ENCODE results near the gene DYNLT2.

The DYNLT2 gene

GRCh38 chr6:169788809-169789145 is 37.4 kb upstream of the DYNLT2 start:
- no peak overlapping the region for H3K4me3 Mint-ChIP-seq
- peaks cover 23% of the 10 kb centered on the region for H3K4me1 Mint-ChIP-seq (ENCODE audit: low read depth)
- H3K9me3 Mint-ChIP-seq, result no peaks in the 10 kb centered on the region
- H3K27ac Mint-ChIP-seq, result no peak overlapping the region
- H3K27me3 Mint-ChIP-seq, result peaks cover 39% of the 10 kb centered on the region
- peaks cover 8% of the 10 kb centered on the region for H3K36me3 Mint-ChIP-seq (ENCODE audit: low read depth)

GRCh38 chr6:169787797-169788196 is 36.4 kb upstream of the DYNLT2 start:
- peaks cover 17% of the 10 kb centered on the region for H3K36me3 Mint-ChIP-seq (ENCODE audit: low read depth)
- no peak overlapping the region for H3K27ac Mint-ChIP-seq
- peaks cover 26% of the 10 kb centered on the region for H3K4me1 Mint-ChIP-seq (ENCODE audit: low read depth)
- peaks cover 30% of the 10 kb centered on the region for H3K27me3 Mint-ChIP-seq
- H3K9me3 Mint-ChIP-seq, result no peaks in the 10 kb centered on the region
- no peak overlapping the region for H3K4me3 Mint-ChIP-seq

- Mint-ChIP-seq H3K27me3 (peaks cover 17% of the 10 kb centered on the region), H3K36me3 (ENCODE audit: low read depth) (peaks cover 21% of the 10 kb centered on the region), H3K27ac (no peak overlapping the region), H3K9me3 (peaks cover under 1% of the 10 kb centered on the region), H3K4me1 (ENCODE audit: low read depth) (peaks cover 25% of the 10 kb centered on the region), H3K4me3 (no peak overlapping the region)
Observed at GRCh38 chr6:169786349-169786748, 35.0 kb upstream of the DYNLT2 start.

- Mint-ChIP-seq H3K27me3 (peaks cover 10% of the 10 kb centered on the region), H3K4me3 (no peak overlapping the region), H3K27ac (no peak overlapping the region), H3K36me3 (ENCODE audit: low read depth) (peaks cover 29% of the 10 kb centered on the region), H3K4me1 (ENCODE audit: low read depth) (peaks cover 19% of the 10 kb centered on the region), H3K9me3 (peaks cover 3% of the 10 kb centered on the region)
Observed at GRCh38 chr6:169785566-169785965, 34.2 kb upstream of the DYNLT2 start.

GRCh38 chr6:169784821-169785340 is 33.5 kb upstream of the DYNLT2 start:
- Mint-ChIP-seq H3K36me3 (ENCODE audit: low read depth) (peaks cover 36% of the 10 kb centered on the region), H3K9me3 (peaks cover 3% of the 10 kb centered on the region), H3K4me1 (ENCODE audit: low read depth) (peaks cover 14% of the 10 kb centered on the region), H3K27me3 (peaks cover 7% of the 10 kb centered on the region), H3K27ac (no peak overlapping the region), H3K4me3 (no peak overlapping the region)

GRCh38 chr6:169783971-169784820 is 32.8 kb upstream of the DYNLT2 start:
- peaks cover 36% of the 10 kb centered on the region for H3K36me3 Mint-ChIP-seq (ENCODE audit: low read depth)
- peaks cover 7% of the 10 kb centered on the region for H3K27me3 Mint-ChIP-seq
- peaks cover 3% of the 10 kb centered on the region for H3K9me3 Mint-ChIP-seq
- H3K4me1 Mint-ChIP-seq (ENCODE audit: low read depth), result peaks cover 10% of the 10 kb centered on the region
- peak overlapping the region; percentile 45 for H3K27ac Mint-ChIP-seq
- no peak overlapping the region for H3K4me3 Mint-ChIP-seq

GRCh38 chr6:169783401-169783800 is 32.0 kb upstream of the DYNLT2 start:
- Mint-ChIP-seq H3K27me3 (no peaks in the 10 kb centered on the region), H3K4me1 (ENCODE audit: low read depth) (peaks cover 10% of the 10 kb centered on the region), H3K4me3 (no peak overlapping the region), H3K36me3 (ENCODE audit: low read depth) (peaks cover 42% of the 10 kb centered on the region), H3K27ac (no peak overlapping the region), H3K9me3 (peaks cover 3% of the 10 kb centered on the region)

- peaks cover 10% of the 10 kb centered on the region for H3K4me1 Mint-ChIP-seq (ENCODE audit: low read depth)
- H3K9me3 Mint-ChIP-seq, result peaks cover 3% of the 10 kb centered on the region
- no peaks in the 10 kb centered on the region for H3K27me3 Mint-ChIP-seq
- no peak overlapping the region for H3K4me3 Mint-ChIP-seq
- H3K27ac Mint-ChIP-seq, result no peak overlapping the region
- peaks cover 46% of the 10 kb centered on the region for H3K36me3 Mint-ChIP-seq (ENCODE audit: low read depth)
Observed at GRCh38 chr6:169782966-169783365, 31.6 kb upstream of the DYNLT2 start.

- Mint-ChIP-seq H3K9me3 (peaks cover 3% of the 10 kb centered on the region), H3K27me3 (no peaks in the 10 kb centered on the region), H3K4me1 (ENCODE audit: low read depth) (peaks cover 10% of the 10 kb centered on the region), H3K36me3 (ENCODE audit: low read depth) (peaks cover 57% of the 10 kb centered on the region), H3K27ac (no peak overlapping the region), H3K4me3 (no peak overlapping the region)
Observed at GRCh38 chr6:169780571-169781091, 29.3 kb upstream of the DYNLT2 start.

GRCh38 chr6:169779896-169780295 is 28.5 kb upstream of the DYNLT2 start:
- Mint-ChIP-seq H3K9me3 (peaks cover 3% of the 10 kb centered on the region), H3K4me1 (ENCODE audit: low read depth) (peaks cover 10% of the 10 kb centered on the region), H3K27me3 (no peaks in the 10 kb centered on the region), H3K36me3 (ENCODE audit: low read depth) (peaks cover 60% of the 10 kb centered on the region), H3K27ac (no peak overlapping the region), H3K4me3 (no peak overlapping the region)

- Mint-ChIP-seq H3K27ac (no peak overlapping the region), H3K4me1 (ENCODE audit: low read depth) (peaks cover 8% of the 10 kb centered on the region), H3K36me3 (ENCODE audit: low read depth) (peaks cover 58% of the 10 kb centered on the region), H3K4me3 (no peak overlapping the region), H3K9me3 (peaks cover 3% of the 10 kb centered on the region), H3K27me3 (no peaks in the 10 kb centered on the region)
Observed at GRCh38 chr6:169779092-169779815, 27.9 kb upstream of the DYNLT2 start.

GRCh38 chr6:169778646-169779045 is 27.3 kb upstream of the DYNLT2 start:
- Mint-ChIP-seq H3K4me3 (no peak overlapping the region), H3K9me3 (peaks cover 3% of the 10 kb centered on the region), H3K27ac (no peak overlapping the region), H3K27me3 (no peaks in the 10 kb centered on the region), H3K4me1 (ENCODE audit: low read depth) (peaks cover 2% of the 10 kb centered on the region), H3K36me3 (ENCODE audit: low read depth) (peaks cover 55% of the 10 kb centered on the region)

- peaks cover 3% of the 10 kb centered on the region for H3K9me3 Mint-ChIP-seq
- H3K36me3 Mint-ChIP-seq (ENCODE audit: low read depth), result peaks cover 56% of the 10 kb centered on the region
- H3K4me1 Mint-ChIP-seq (ENCODE audit: low read depth), result no peaks in the 10 kb centered on the region
- H3K27me3 Mint-ChIP-seq, result no peaks in the 10 kb centered on the region
- H3K4me3 Mint-ChIP-seq, result no peak overlapping the region
- no peak overlapping the region for H3K27ac Mint-ChIP-seq
Observed at GRCh38 chr6:169777896-169778295, 26.5 kb upstream of the DYNLT2 start.

- H3K27me3 Mint-ChIP-seq, result no peaks in the 10 kb centered on the region
- no peak overlapping the region for H3K4me3 Mint-ChIP-seq
- H3K9me3 Mint-ChIP-seq, result peaks cover 3% of the 10 kb centered on the region
- peaks cover 57% of the 10 kb centered on the region for H3K36me3 Mint-ChIP-seq (ENCODE audit: low read depth)
- no peak overlapping the region for H3K27ac Mint-ChIP-seq
- H3K4me1 Mint-ChIP-seq (ENCODE audit: low read depth), result no peaks in the 10 kb centered on the region
Observed at GRCh38 chr6:169776379-169776778, 25.0 kb upstream of the DYNLT2 start.

- peaks cover 46% of the 10 kb centered on the region for H3K36me3 Mint-ChIP-seq (ENCODE audit: low read depth)
- H3K9me3 Mint-ChIP-seq, result no peaks in the 10 kb centered on the region
- H3K4me3 Mint-ChIP-seq, result no peak overlapping the region
- no peaks in the 10 kb centered on the region for H3K27me3 Mint-ChIP-seq
- H3K27ac Mint-ChIP-seq, result no peak overlapping the region
- H3K4me1 Mint-ChIP-seq (ENCODE audit: low read depth), result no peaks in the 10 kb centered on the region
Observed at GRCh38 chr6:169775321-169775720, 23.9 kb upstream of the DYNLT2 start.

Data from stimulated activated naive CD8-positive, alpha-beta T cell treated with anti-CD3 and anti-CD28 coated beads, Interleukin-15, Interleukin-2, amounts not matched to agents 100 ng/mL and 50 ng/mL, for 24 hours (primary cell).